Left lung (tissue), 10 donors: ENCODE data around the gene MMP23B. TPM values are rescaled to one million over a fixed set of nuclear protein-coding genes. Genes with fewer than 3 reads are reported as not detected.

Experiments used
- ATAC-seq: fragments of 200-7000 bp; cut with Tn5 transposase; one replicate; pipeline ENCODE4 v1.9.1; 2020; ENCODE audit warnings: moderate library complexity
- DNase-seq, 4 donors: peaks; one replicate each; pipeline ENCODE4 v3.0.0-alpha.2; 2013 to 2020
- H3K27ac ChIP-seq, 2 donors: fragments of 200-600 bp; sonication (generic) in 1 of 2; one replicate each; pipeline versions ENCODE4 v1.5.0 to v1.8.0; 2020 to 2021
- H3K27me3 ChIP-seq, 2 donors: fragments of 200-600 bp; sonication (generic) in 1 of 2; one replicate each; pipeline versions ENCODE4 v1.5.0 to v1.8.0; 2020 to 2021
- H3K36me3 ChIP-seq, 2 donors: fragments of 200-600 bp; sonication (generic) in 1 of 2; one replicate each; pipeline versions ENCODE4 v1.5.0 to v1.8.0; 2020 to 2021
- H3K4me1 ChIP-seq, 2 donors: fragments of 200-600 bp; one replicate each; pipeline ENCODE4 v1.8.0; 2021
- H3K4me3 ChIP-seq, 2 donors: fragments of 200-600 bp; sonication (generic) in 1 of 2; one replicate each; pipeline versions ENCODE4 v1.5.0 to v1.8.0; 2020 to 2021; ENCODE audit warnings: mild to moderate bottlenecking in 1 of 2
- H3K9me3 ChIP-seq, 2 donors: fragments of 200-600 bp; sonication (generic) in 1 of 2; one replicate each; pipeline versions ENCODE4 v1.5.0 to v1.8.0; 2020 to 2021
- intact Hi-C, 2 donors: fragments of 100-400 bp; cut with DNase I; formaldehyde crosslinking; loops; one replicate each; pipeline versions ENCODE4 v1.11.2 to v1.14.2; 2022
- polyA plus RNA-seq, 6 donors: library from polyadenylated mRNA; unstranded; fragments of 120-200 nt; gene quantifications; one replicate each; pipeline ENCODE4 v1.2.1, GENCODE V29; 2013; ENCODE audit not compliant: insufficient read length in 6 of 6
- total RNA-seq, 2 donors: library from RNA; stranded (reverse); fragmentation: NEBNext Ultra II Directional; extraction: Animal tissue kit (Norgen Biotek cat#: 25700); gene quantifications; one replicate each; pipeline ENCODE4 v1.2.1, GENCODE V29; 2021
- TF ChIP-seq, protein P1 (sequence below), 2 donors: fragments of 200-600 bp; sonication (generic) in 1 of 2; IDR thresholded peaks; one replicate each; pipeline versions ENCODE4 v1.5.0 to v1.8.0; 2021; ENCODE audit warnings: antibody characterized with exemption in 2 of 2
- donor health status: DM: no; HTN: yes; CAD: no.
- donor health status: DM: no; HTN: no; CAD: no.

MMP23B gene
- total and polyA plus RNA-seq, 8 donors: 31.9 to 96.9 (median 56.1) TPM

DNA sequence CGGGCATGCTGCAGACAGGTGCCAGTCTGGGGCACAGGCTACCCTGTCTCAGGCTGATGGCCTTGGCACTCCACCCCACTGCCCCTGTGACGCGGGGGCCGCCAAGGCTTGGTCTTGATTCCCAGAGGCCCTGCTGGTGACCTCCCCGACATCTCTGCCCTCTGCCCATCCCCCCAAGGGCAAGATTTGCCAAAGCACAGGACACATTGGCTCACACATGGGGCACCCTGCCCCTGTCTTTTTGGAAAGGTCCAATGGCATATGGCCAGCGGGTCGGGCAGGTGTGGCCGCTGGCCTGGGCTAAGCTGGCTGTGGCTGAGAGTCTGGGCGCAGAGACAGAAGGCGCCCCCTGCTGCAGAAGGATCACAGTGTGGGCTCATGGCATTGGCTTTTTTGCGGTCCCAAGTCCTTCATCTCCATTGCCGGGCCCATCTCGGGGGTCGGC lies 12.0 kb upstream of the MMP23B start:
- ATAC-seq: no peak
- intact Hi-C loops: no loop called here
- TF ChIP-seq, protein P1, sequence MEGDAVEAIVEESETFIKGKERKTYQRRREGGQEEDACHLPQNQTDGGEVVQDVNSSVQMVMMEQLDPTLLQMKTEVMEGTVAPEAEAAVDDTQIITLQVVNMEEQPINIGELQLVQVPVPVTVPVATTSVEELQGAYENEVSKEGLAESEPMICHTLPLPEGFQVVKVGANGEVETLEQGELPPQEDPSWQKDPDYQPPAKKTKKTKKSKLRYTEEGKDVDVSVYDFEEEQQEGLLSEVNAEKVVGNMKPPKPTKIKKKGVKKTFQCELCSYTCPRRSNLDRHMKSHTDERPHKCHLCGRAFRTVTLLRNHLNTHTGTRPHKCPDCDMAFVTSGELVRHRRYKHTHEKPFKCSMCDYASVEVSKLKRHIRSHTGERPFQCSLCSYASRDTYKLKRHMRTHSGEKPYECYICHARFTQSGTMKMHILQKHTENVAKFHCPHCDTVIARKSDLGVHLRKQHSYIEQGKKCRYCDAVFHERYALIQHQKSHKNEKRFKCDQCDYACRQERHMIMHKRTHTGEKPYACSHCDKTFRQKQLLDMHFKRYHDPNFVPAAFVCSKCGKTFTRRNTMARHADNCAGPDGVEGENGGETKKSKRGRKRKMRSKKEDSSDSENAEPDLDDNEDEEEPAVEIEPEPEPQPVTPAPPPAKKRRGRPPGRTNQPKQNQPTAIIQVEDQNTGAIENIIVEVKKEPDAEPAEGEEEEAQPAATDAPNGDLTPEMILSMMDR (IDR thresholded peaks at IDR 0.05): no peak
- Histone ChIP-seq H3K4me1 (peaks cover 9 to 16% of the 10 kb centered on the region in 2 donors), H3K36me3 (peaks cover 0 to 14% of the 10 kb centered on the region in 2 donors), H3K27me3 (no peaks in the 10 kb centered on the region), H3K27ac (no peak overlapping the region), H3K4me3 (no peak overlapping the region), H3K9me3 (no peaks in the 10 kb centered on the region)
- DNase-seq: peak in 1 of 4 donors; percentile 61

- H3K4me3 ChIP-seq: no peak overlapping the region
- intact Hi-C loops: no loop called here
- H3K27ac ChIP-seq: no peak overlapping the region
- no peaks in the 10 kb centered on the region for H3K9me3 ChIP-seq
- H3K4me1 ChIP-seq: peaks cover 9 to 15% of the 10 kb centered on the region in 2 donors
- no peak for ATAC-seq
- H3K36me3 ChIP-seq: peaks cover 0 to 14% of the 10 kb centered on the region in 2 donors
- H3K27me3 ChIP-seq: no peaks in the 10 kb centered on the region
- DNase-seq: peak in 1 of 4 donors; percentile 69
- TF ChIP-seq, protein P1 (IDR thresholded peaks at IDR 0.05): no peak
Measured at GRCh38 chr1:1620433-1621139, 11.4 kb upstream of the MMP23B start.

GRCh38 chr1:1621173-1622009 lies 10.6 kb upstream of the MMP23B start:
- ATAC-seq (no peak), DNase-seq (peak in 1 of 4 donors; percentile 75)
- Histone ChIP-seq H3K27ac (no peak overlapping the region), H3K4me1 (peaks cover 8 to 13% of the 10 kb centered on the region in 2 donors), H3K27me3 (no peaks in the 10 kb centered on the region), H3K9me3 (no peaks in the 10 kb centered on the region), H3K4me3 (no peak overlapping the region), H3K36me3 (peaks cover 0 to 14% of the 10 kb centered on the region in 2 donors)
- TF ChIP-seq, protein P1 (IDR thresholded peaks at IDR 0.05): no peak
- intact Hi-C loops: no loop called here

GRCh38 chr1:1622010-1622787 lies 9.8 kb upstream of the MMP23B start:
- no peak overlapping the region for H3K4me3 ChIP-seq
- no peaks in the 10 kb centered on the region for H3K27me3 ChIP-seq
- ATAC-seq (no peak), DNase-seq (peak in 1 of 4 donors; percentile 61)
- peaks cover 0 to 14% of the 10 kb centered on the region in 2 donors for H3K36me3 ChIP-seq
- intact Hi-C loops: no loop called here
- peaks cover 0 to 5% of the 10 kb centered on the region in 2 donors for H3K4me1 ChIP-seq
- no peaks in the 10 kb centered on the region for H3K9me3 ChIP-seq
- H3K27ac ChIP-seq: no peak overlapping the region
- TF ChIP-seq, protein P1 (IDR thresholded peaks at IDR 0.05): no peak
